Neuronal stem cell (in vitro differentiated cells): ENCODE measurements around the gene MED15.

Experiments
- DNase-seq: peaks from one replicate; pipeline ENCODE4 v3.0.0-alpha.2; 2013; ENCODE audit warnings: low spot score
- H2AFZ ChIP-seq: one replicate; pipeline ENCODE4 v1.6.1; 2013; ENCODE audit warnings: mild to moderate bottlenecking, low read length, inconsistent platforms
- H2AK5ac ChIP-seq: 2 replicates; pipeline ENCODE4 v1.6.1; 2013; ENCODE audit warnings: low read depth, mild to moderate bottlenecking, inconsistent platforms, low read length, moderate library complexity, mixed read lengths
- H2BK120ac ChIP-seq: 2 replicates; pipeline ENCODE4 v1.6.1; 2013; ENCODE audit warnings: low read depth, mild to moderate bottlenecking, inconsistent platforms, low read length, moderate library complexity, mixed read lengths
- H2BK12ac ChIP-seq: one replicate; pipeline ENCODE4 v1.6.1; 2013; ENCODE audit warnings: low read length, inconsistent platforms
- H2BK15ac ChIP-seq: 2 replicates; pipeline ENCODE4 v1.6.1; 2013; ENCODE audit warnings: mild to moderate bottlenecking, low read length, inconsistent platforms, mixed read lengths
- H2BK5ac ChIP-seq: one replicate; pipeline ENCODE4 v1.6.1; 2013; ENCODE audit warnings: inconsistent platforms, mild to moderate bottlenecking, low read length, moderate library complexity
- H3K14ac ChIP-seq: one replicate; pipeline ENCODE4 v1.6.1; 2013; ENCODE audit warnings: low read length, inconsistent platforms
- H3K18ac ChIP-seq: 2 replicates; pipeline ENCODE4 v1.6.1; 2013; ENCODE audit warnings: low read length, inconsistent platforms
- H3K23ac ChIP-seq: 2 replicates; pipeline ENCODE4 v1.6.1; 2013; ENCODE audit warnings: low read depth, mild to moderate bottlenecking, mixed read lengths, low read length, inconsistent platforms; ENCODE audit not compliant: poor library complexity
- H3K27ac ChIP-seq: replicated peaks from 3 replicates; pipeline ENCODE4 v1.5.1; 2013; ENCODE audit warnings: low read length, inconsistent platforms
- H3K27me3 ChIP-seq, 3 experiments: 2 replicates each; pipeline ENCODE4 v1.6.1; 2013; ENCODE audit warnings: low read length in 3 of 3, mild to moderate bottlenecking in 2 of 3, inconsistent platforms in 1 of 3, low read depth in 1 of 3, mixed read lengths in 1 of 3, moderate library complexity in 1 of 3; ENCODE audit not compliant: control insufficient read depth in 3 of 3, insufficient read depth in 3 of 3
- H3K36me3 ChIP-seq, 2 donors: replicated peaks in 1 of 2; 2 replicates each; pipeline ENCODE4 v1.6.1; 2013; ENCODE audit warnings: low read length in 2 of 2; ENCODE audit not compliant: control insufficient read depth in 2 of 2, insufficient read depth in 2 of 2
- H3K4ac ChIP-seq: 2 replicates; pipeline ENCODE4 v1.6.1; 2013; ENCODE audit warnings: inconsistent platforms, mild to moderate bottlenecking, low read length, moderate library complexity
- H3K4me1 ChIP-seq, 2 donors: 1 replicate in 1 of 2; 2 replicates in 1 of 2; pipeline ENCODE4 v1.6.1; 2013; ENCODE audit warnings: low read length in 2 of 2, low read depth in 1 of 2; ENCODE audit not compliant: control insufficient read depth in 2 of 2, insufficient read depth in 1 of 2
- H3K4me2 ChIP-seq: one replicate; pipeline ENCODE4 v1.6.1; 2013; ENCODE audit warnings: mild to moderate bottlenecking, low read length, inconsistent platforms; ENCODE audit not compliant: insufficient read depth, poor library complexity, severe bottlenecking
- H3K4me3 ChIP-seq, 2 donors: 2 replicates each; pipeline ENCODE4 v1.5.1; 2013; ENCODE audit warnings: low read length in 2 of 2, mild to moderate bottlenecking in 2 of 2, inconsistent platforms in 1 of 2, moderate library complexity in 1 of 2
- H3K79me1 ChIP-seq: one replicate; pipeline ENCODE4 v1.6.1; 2013; ENCODE audit warnings: low read depth, mild to moderate bottlenecking, inconsistent platforms, low read length, moderate library complexity
- H3K9ac ChIP-seq: one replicate; pipeline ENCODE4 v1.6.1; 2013; ENCODE audit warnings: mild to moderate bottlenecking, low read depth, low read length, inconsistent platforms; ENCODE audit not compliant: poor library complexity
- H3K9me3 ChIP-seq, 2 donors: replicated peaks in 1 of 2; 2 replicates each; pipeline versions ENCODE3 to v1.6.1; 2013; ENCODE audit warnings: low read length in 2 of 2, mild to moderate bottlenecking in 2 of 2, inconsistent platforms in 1 of 2, low read depth in 1 of 2, mixed read lengths in 1 of 2, moderate library complexity in 1 of 2; ENCODE audit not compliant: control insufficient read depth in 2 of 2, insufficient read depth in 1 of 2
- H4K8ac ChIP-seq: one replicate; pipeline ENCODE4 v1.6.1; 2013; ENCODE audit warnings: low read depth, mild to moderate bottlenecking, inconsistent platforms, low read length, moderate library complexity
- H4K91ac ChIP-seq: one replicate; pipeline ENCODE4 v1.6.1; 2013; ENCODE audit warnings: low read length, low read depth, mild to moderate bottlenecking, inconsistent platforms; ENCODE audit not compliant: poor library complexity
- WGBS, 2 donors: extraction: QIAGEN DNeasy Blood & Tissue Kit; methylation state at CpG; one replicate each; pipeline ENCODE4 v1.1.7; 2013; ENCODE audit warnings: missing lambda C conversion rate in 2 of 2, mixed read lengths in 1 of 2; ENCODE audit not compliant: insufficient read length in 2 of 2, insufficient replicate concordance in 1 of 2; ENCODE audit errors: extremely low coverage in 2 of 2; 5-methylcytosine and 5-hydroxymethylcytosine counted together

MED15 gene

DNA sequence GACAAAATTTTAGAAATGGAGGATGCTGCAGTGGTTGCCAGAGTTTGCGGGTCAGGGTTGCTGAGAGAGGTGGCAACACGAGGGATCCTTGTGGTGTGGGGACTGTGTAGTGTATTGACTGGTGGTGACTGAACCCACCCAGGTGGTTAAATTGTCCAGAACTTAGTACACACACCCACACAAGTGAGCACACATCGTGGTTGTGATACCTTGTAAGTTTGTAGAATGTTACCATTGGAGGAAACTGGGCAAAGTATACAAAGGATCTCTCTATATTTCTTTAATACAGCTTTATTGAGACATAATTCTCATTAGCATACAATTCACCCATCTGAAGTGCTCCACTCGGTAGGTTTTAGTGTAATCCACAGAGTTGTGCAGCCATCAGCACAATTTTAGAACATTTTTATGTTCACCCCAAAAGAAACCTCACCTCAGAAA is 56.1 kb downstream of the MED15 start:
- Histone ChIP-seq H3K23ac (no peak overlapping the region), H2AFZ (no peak overlapping the region), H3K4ac (no peak overlapping the region), H2BK5ac (no peak overlapping the region), H4K8ac (no peak overlapping the region), H3K14ac (no peak overlapping the region), H2BK120ac (no peak overlapping the region), H4K91ac (no peak overlapping the region), H2BK15ac (no peak overlapping the region), H2BK12ac (no peak overlapping the region), H3K36me3 (peaks cover 39 to 90% of the 10 kb centered on the region in 2 donors), H3K27ac (no peak overlapping the region), H3K18ac (no peak overlapping the region), H3K9me3 (peaks cover 10 to 15% of the 10 kb centered on the region in 2 donors), H3K4me1 (no peaks in the 10 kb centered on the region), H3K4me3 (no peak overlapping the region), H3K27me3 (no peaks in the 10 kb centered on the region), H3K4me2 (no peak overlapping the region), H2AK5ac (no peak overlapping the region), H3K79me1 (peaks cover 9% of the 10 kb centered on the region), H3K9ac (no peak overlapping the region)
- WGBS, 2 donors = no CpG with 5 or more reads among the region's 4 CpGs
- DNase-seq = no peak

DNA sequence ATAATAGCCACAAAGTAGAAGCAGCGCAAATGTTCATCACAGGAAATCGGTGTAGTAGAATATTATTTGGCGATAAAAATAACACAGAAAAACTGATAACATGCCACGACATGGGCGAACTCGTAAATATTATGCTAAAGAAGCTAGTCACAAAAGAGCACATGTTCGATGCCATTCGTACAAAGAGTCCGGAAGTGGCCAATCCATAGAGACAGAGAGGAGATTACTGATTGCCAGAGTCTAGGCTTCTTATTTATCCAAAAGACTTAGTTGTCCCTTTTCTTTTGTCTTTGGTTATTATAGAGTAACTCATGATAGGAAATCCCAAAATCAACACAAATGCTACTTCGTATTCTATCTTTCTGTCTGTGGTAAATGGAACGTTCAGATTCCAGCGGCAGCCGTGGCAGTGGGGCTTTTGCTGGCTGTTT is 56.5 kb downstream of the MED15 start:
- Histone ChIP-seq H3K27ac (no peak overlapping the region), H2AK5ac (no peak overlapping the region), H2BK120ac (no peak overlapping the region), H3K14ac (no peak overlapping the region), H3K4me3 (no peak overlapping the region), H3K9me3 (peaks cover 5 to 10% of the 10 kb centered on the region in 2 donors), H4K91ac (no peak overlapping the region), H3K27me3 (no peaks in the 10 kb centered on the region), H3K4ac (no peak overlapping the region), H3K4me1 (no peaks in the 10 kb centered on the region), H3K36me3 (peaks cover 39 to 90% of the 10 kb centered on the region in 2 donors), H3K18ac (no peak overlapping the region), H2BK12ac (no peak overlapping the region), H3K23ac (peak overlapping the region; percentile 100), H3K9ac (no peak overlapping the region), H2BK5ac (no peak overlapping the region), H3K4me2 (no peak overlapping the region), H2BK15ac (no peak overlapping the region), H3K79me1 (peaks cover 9% of the 10 kb centered on the region), H4K8ac (no peak overlapping the region), H2AFZ (no peak overlapping the region)
- no CpG with 5 or more reads among the region's 13 CpGs for WGBS, 2 donors
- DNase-seq = no peak

DNA sequence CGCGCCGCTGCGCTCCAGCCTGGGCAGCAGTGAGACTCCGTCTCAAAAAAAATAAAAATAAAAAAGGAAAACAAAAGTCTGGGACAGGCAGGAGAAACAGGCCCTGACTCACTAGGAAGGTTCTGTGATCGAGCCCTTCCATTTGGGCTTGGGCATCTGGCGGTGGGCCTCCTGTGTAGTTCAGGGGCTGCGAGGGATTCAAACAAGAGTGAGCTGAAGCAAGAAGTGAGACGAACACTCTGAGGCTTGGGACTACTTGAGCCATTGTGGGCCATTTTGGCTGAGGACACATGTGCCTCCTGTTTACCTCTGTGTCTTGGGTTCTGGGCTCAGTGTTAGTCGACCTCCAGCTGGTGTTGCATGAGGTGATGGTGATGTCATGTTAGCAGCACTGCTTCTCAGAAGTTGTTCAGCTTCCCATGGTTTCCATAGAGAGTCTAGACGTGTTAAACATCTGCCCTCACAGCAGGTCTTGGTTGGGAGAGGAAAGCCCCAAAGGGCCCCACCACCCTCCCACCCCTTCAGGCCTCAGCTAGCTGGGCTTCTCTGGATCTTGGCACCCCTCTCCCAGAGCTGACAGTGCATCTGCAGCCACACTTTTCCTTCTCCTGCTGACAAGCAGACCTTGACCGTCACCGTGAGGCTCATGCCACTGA is 57.8 kb downstream of the MED15 start:
- DNase-seq = no peak
- Histone ChIP-seq H3K36me3 (peaks cover 45 to 88% of the 10 kb centered on the region in 2 donors), H3K79me1 (peaks cover 11% of the 10 kb centered on the region), H2BK5ac (peak overlapping the region; percentile 39), H2BK12ac (no peak overlapping the region), H3K9me3 (peaks cover 0 to 1% of the 10 kb centered on the region in 2 donors), H3K4ac (no peak overlapping the region), H3K4me1 (no peaks in the 10 kb centered on the region), H3K4me3 (no peak overlapping the region), H2BK15ac (no peak overlapping the region), H2BK120ac (peak overlapping the region; percentile 58), H3K9ac (no peak overlapping the region), H4K91ac (no peak overlapping the region), H3K14ac (no peak overlapping the region), H2AK5ac (no peak overlapping the region), H3K27me3 (no peaks in the 10 kb centered on the region), H3K18ac (no peak overlapping the region), H3K23ac (no peak overlapping the region), H4K8ac (no peak overlapping the region), H3K4me2 (no peak overlapping the region), H2AFZ (no peak overlapping the region), H3K27ac (no peak overlapping the region)
- WGBS, 2 donors = no CpG with 5 or more reads among the region's 13 CpGs

DNA sequence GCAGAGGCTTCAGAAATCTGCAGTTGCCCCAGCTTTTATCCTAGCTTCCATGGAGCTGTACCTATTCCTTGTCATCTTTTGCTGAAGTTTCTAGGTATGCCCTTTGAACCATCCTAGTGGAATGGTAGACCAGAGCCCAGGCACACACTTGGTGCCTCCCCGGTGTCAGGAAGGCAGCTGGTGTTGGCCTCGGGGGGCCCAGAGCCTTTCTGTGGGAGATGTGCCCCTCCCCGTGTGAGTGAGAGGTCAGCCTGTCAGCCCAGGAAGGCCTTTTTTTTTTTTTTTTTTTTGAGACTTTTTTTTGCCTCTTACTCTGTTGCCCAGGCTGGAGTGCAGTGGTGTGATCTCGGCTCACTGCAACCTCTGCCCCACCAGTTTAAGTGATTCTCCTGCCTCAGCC is 58.4 kb downstream of the MED15 start:
- Histone ChIP-seq H4K8ac (no peak overlapping the region), H2BK120ac (no peak overlapping the region), H3K27me3 (no peaks in the 10 kb centered on the region), H2AFZ (no peak overlapping the region), H3K36me3 (peaks cover 45 to 83% of the 10 kb centered on the region in 2 donors), H3K4me1 (no peaks in the 10 kb centered on the region), H3K4me2 (no peak overlapping the region), H3K27ac (no peak overlapping the region), H4K91ac (no peak overlapping the region), H3K23ac (no peak overlapping the region), H2BK15ac (no peak overlapping the region), H3K4me3 (no peak overlapping the region), H2BK5ac (peak overlapping the region; percentile 39), H3K79me1 (peaks cover 11% of the 10 kb centered on the region), H3K9me3 (peaks cover 0 to 1% of the 10 kb centered on the region in 2 donors), H2BK12ac (no peak overlapping the region), H3K18ac (no peak overlapping the region), H3K14ac (no peak overlapping the region), H2AK5ac (no peak overlapping the region), H3K9ac (no peak overlapping the region), H3K4ac (no peak overlapping the region)
- no CpG with 5 or more reads among the region's 4 CpGs for WGBS, 2 donors
- no peak for DNase-seq
